Panc1 (cell line): ENCODE results near the gene DRC3. TPM values are rescaled to one million over a fixed set of nuclear protein-coding genes. Genes with fewer than 3 reads are reported as not detected.

ENCODE experiments used
- ATAC-seq: fragments of 200-7000 bp; cut with Tn5 transposase; 2 replicates; pipeline ENCODE4 v1.9.1; 2020; ENCODE audit warnings: mild to moderate bottlenecking, moderate library complexity
- BruUV-seq: library from RNA; stranded (reverse); fragments of 400-500 nt; replicated peaks from 2 replicates; lab custom pipeline; 2021; lab: Mats Ljungman, UMichigan
- CTCF ChIA-PET: fragments of 300-600 bp; sonication (Branson Sonifier 250); formaldehyde crosslinking; loops from one replicate; lab custom pipeline; 2022; ENCODE audit warnings: antibody characterized with exemption; lab: Charles Lee
- POLR2A ChIA-PET: fragments of 300-600 bp; sonication (Branson Sonifier 250); formaldehyde crosslinking; loops from one replicate; lab custom pipeline; 2022; ENCODE audit warnings: antibody characterized with exemption; lab: Charles Lee
- DNase-seq: peaks from one replicate; pipeline ENCODE4 v3.0.0-alpha.2; 2010; ENCODE audit warnings: low read depth, low spot score
- H3K27ac ChIP-seq: 2 replicates; pipeline ENCODE4 v1.5.1; 2011; ENCODE audit warnings: mild to moderate bottlenecking, low read length, inconsistent platforms
- H3K27me3 ChIP-seq: fragments of 200-500 bp; sonication (Bioruptor generic); 2 replicates; pipeline ENCODE4 v1.6.0; 2014; ENCODE audit warnings: low read length, inconsistent platforms; ENCODE audit not compliant: control insufficient read depth, insufficient read depth
- H3K36me3 ChIP-seq: fragments of 200-500 bp; sonication (Bioruptor generic); 2 replicates; pipeline ENCODE4 v1.5.1; 2014; ENCODE audit warnings: inconsistent platforms, mild to moderate bottlenecking, low read length, moderate library complexity; ENCODE audit not compliant: control insufficient read depth, insufficient read depth
- H3K4me1 ChIP-seq: 2 replicates; pipeline ENCODE4 v1.5.1; 2011; ENCODE audit warnings: inconsistent platforms, mild to moderate bottlenecking, low read length, moderate library complexity; ENCODE audit not compliant: control insufficient read depth, insufficient read depth
- H3K4me3 ChIP-seq, 2 experiments: 2 replicates each; pipeline ENCODE4 v1.5.1; 2011 to 2012; ENCODE audit warnings: low read depth in 2 of 2, low read length in 2 of 2, mild to moderate bottlenecking in 2 of 2, inconsistent platforms in 1 of 2, moderate library complexity in 1 of 2
- H3K9me3 ChIP-seq: fragments of 200-500 bp; sonication (Bioruptor generic); 2 replicates; pipeline ENCODE4 v1.5.1; 2014; ENCODE audit warnings: low read depth, mild to moderate bottlenecking, inconsistent platforms, low read length, moderate library complexity; ENCODE audit not compliant: control insufficient read depth, insufficient read depth
- CTCF ChIP-seq: fragments of 450-650 bp; IDR thresholded peaks from 2 replicates; pipeline ENCODE4 v1.5.1; 2017; ENCODE audit warnings: mild to moderate bottlenecking
- POLR2AphosphoS5 ChIP-seq: IDR thresholded peaks from 2 replicates; pipeline ENCODE4 v1.6.1; 2012; ENCODE audit warnings: mild to moderate bottlenecking, low read depth, low read length, moderate library complexity
- REST ChIP-seq, 2 experiments: IDR thresholded peaks; 2 replicates each; pipeline ENCODE4 v1.6.1; 2011 to 2012; ENCODE audit warnings: low read depth in 2 of 2, control low read depth in 1 of 2, low read length in 1 of 2, mild to moderate bottlenecking in 1 of 2, moderate library complexity in 1 of 2; ENCODE audit not compliant: insufficient read depth in 1 of 2
- SIN3A ChIP-seq: IDR thresholded peaks from 2 replicates; pipeline ENCODE4 v1.6.1; 2012; ENCODE audit warnings: low read depth, mild to moderate bottlenecking, low read length, moderate library complexity, borderline replicate concordance; ENCODE audit not compliant: insufficient read depth
- TCF7L2 ChIP-seq: IDR thresholded peaks from 2 replicates; pipeline ENCODE4 v1.6.1; 2011; ENCODE audit warnings: mild to moderate bottlenecking, low read depth, low read length, inconsistent platforms
- in situ Hi-C: cut with HindIII; loops from 2 replicates; pipeline ENCODE4 v1.10.0; 2016; ENCODE audit warnings: low sequenced_read_pairs, low pct_unique_long_range_greater_than_20kb
- intact Hi-C: fragments of 100-400 bp; cut with micrococcal nuclease; formaldehyde crosslinking; loops from one replicate; pipeline ENCODE4 v1.10.0; 2022; ENCODE audit not compliant: unreplicated experiment
- total RNA-seq: library from RNA; stranded (reverse); gene quantifications from one replicate; pipeline ENCODE4 v1.2.1, GENCODE V29; 2021; ENCODE audit not compliant: unreplicated experiment

DRC3 gene
- total RNA-seq, 1 experiment from 2014 or later: 3.6 TPM

GRCh38 chr17:17963694-17964436 lies 8.8 kb upstream of the DRC3 start:
- intact Hi-C loops (no loop called here), in situ Hi-C loops (no loop called here)
- peaks cover 55% of the 10 kb centered on the region for H3K4me1 ChIP-seq
- POLR2A ChIA-PET: no interaction called here
- peak overlapping the region; percentile 63 for H3K27ac ChIP-seq
- H3K27me3 ChIP-seq: no peaks in the 10 kb centered on the region
- no peak for TF ChIP-seq CTCF
- no peak for TF ChIP-seq SIN3A
- no peak for TF ChIP-seq REST (IDR thresholded peaks at IDR 0.05; ENCODE audit: insufficient read depth in 1 of 2, low read depth in 2 of 2, low read length in 1 of 2)
- TF ChIP-seq POLR2AphosphoS5: no peak
- no peak for TF ChIP-seq TCF7L2
- no TSS peak for BruUV-seq
- ATAC-seq (no peak), DNase-seq (no peak)
- CTCF ChIA-PET: no interaction called here
- H3K4me3 ChIP-seq: no peak overlapping the region
- H3K9me3 ChIP-seq: no peaks in the 10 kb centered on the region
- H3K36me3 ChIP-seq: no peaks in the 10 kb centered on the region

- BruUV-seq: no TSS peak
- intact Hi-C loops (no loop called here), in situ Hi-C loops (no loop called here)
- DNase-seq (no peak), ATAC-seq (no peak)
- POLR2A ChIA-PET: no interaction called here
- no peak for TF ChIP-seq TCF7L2
- TF ChIP-seq POLR2AphosphoS5: no peak
- TF ChIP-seq SIN3A: no peak
- Histone ChIP-seq H3K27me3 (no peaks in the 10 kb centered on the region), H3K27ac (no peak overlapping the region), H3K4me1 (peaks cover 52% of the 10 kb centered on the region), H3K4me3 (no peak overlapping the region), H3K36me3 (no peaks in the 10 kb centered on the region), H3K9me3 (no peaks in the 10 kb centered on the region)
- CTCF ChIA-PET: no interaction called here
These were observed 8.0 kb upstream of the DRC3 start for GRCh38 chr17:17964710-17965109.

- DNase-seq: no peak
- Histone ChIP-seq H3K36me3 (no peaks in the 10 kb centered on the region), H3K4me3 (no peak overlapping the region), H3K27me3 (no peaks in the 10 kb centered on the region), H3K4me1 (peaks cover 52% of the 10 kb centered on the region), H3K9me3 (no peaks in the 10 kb centered on the region), H3K27ac (peak overlapping the region; percentile 31)
- ATAC-seq: no peak
- in situ Hi-C loops (no loop called here), intact Hi-C loops (no loop called here)
- no TSS peak for BruUV-seq
- no peak for TF ChIP-seq TCF7L2
- TF ChIP-seq REST (IDR thresholded peaks at IDR 0.05; ENCODE audit: insufficient read depth in 1 of 2, low read depth in 2 of 2, low read length in 1 of 2): no peak
- TF ChIP-seq SIN3A: no peak
- no peak for TF ChIP-seq POLR2AphosphoS5
- TF ChIP-seq CTCF: no peak
- POLR2A ChIA-PET: no interaction called here
- CTCF ChIA-PET: no interaction called here
These were observed 7.4 kb upstream of the DRC3 start for GRCh38 chr17:17965152-17965721.
